ENCODE data around the gene PRPS1.
"Not testable (repeated sequence)": the region's sequence is repeated elsewhere in the genome, so short reads cannot be mapped to it uniquely, and the experiment has no call there.

Gene PRPS1

DNA sequence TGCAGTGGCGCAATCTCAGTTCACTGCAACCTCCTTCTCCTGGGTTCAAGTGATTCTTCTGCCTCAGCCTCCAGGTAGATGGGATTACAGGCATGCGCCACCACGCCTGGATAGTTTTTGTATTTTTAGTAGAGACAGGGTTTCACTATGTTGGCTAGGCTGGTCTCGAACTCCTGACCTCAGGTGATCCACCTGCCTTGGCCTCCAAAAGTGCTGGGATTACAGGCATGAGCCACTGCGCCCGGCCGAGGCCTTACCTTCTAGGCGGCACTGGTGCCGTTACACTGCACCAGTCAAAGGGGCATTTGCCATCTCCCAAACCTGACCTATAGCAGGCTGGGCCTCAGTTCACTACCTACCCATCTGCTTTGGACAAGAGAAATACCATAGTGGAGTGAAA is 57.3 kb downstream of the PRPS1 start:
- not testable (repeated sequence) for H3K36me3 ChIP-seq (ENCODE audit: control insufficient read depth, insufficient read depth, low read length); H3K27ac ChIP-seq (ENCODE audit: low read depth, low read length); H3K4me1 ChIP-seq (ENCODE audit: control insufficient read depth, insufficient read depth, low read length); H3K9me3 ChIP-seq (ENCODE audit: control insufficient read depth, insufficient read depth, low read length); H3K9ac ChIP-seq (ENCODE audit: low read depth, low read length); H3K27me3 ChIP-seq (ENCODE audit: control insufficient read depth, insufficient read depth, low read length); H3K4me3 ChIP-seq (ENCODE audit: low read depth, low read length)

DNA sequence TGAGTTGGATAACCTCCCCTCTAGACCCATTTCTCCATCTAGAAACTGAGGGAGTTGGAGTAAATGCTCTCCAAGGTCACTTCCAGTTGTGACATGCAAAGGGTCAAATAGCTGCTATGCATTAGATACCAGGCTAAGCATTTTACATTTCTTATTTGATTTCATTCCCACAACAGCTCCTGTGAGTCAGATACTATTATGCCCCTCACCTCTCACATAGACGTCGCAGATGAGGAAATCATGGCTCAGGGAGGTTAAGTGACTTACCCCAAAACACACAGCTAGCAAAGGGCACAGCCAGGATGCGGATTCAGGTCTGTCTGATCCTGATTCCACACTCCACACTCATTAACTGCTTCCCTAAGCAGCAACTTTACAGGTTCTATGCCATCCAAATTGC is 57.7 kb downstream of the PRPS1 start:
- H3K9ac ChIP-seq (ENCODE audit: low read depth, low read length): no peak overlapping the region
- no peaks in the 10 kb centered on the region for H3K9me3 ChIP-seq (ENCODE audit: control insufficient read depth, insufficient read depth, low read length)
- no peak overlapping the region for H3K27ac ChIP-seq (ENCODE audit: low read depth, low read length)
- peaks cover 7% of the 10 kb centered on the region for H3K27me3 ChIP-seq (ENCODE audit: control insufficient read depth, insufficient read depth, low read length)
- H3K4me3 ChIP-seq (ENCODE audit: low read depth, low read length): no peak overlapping the region
- H3K4me1 ChIP-seq (ENCODE audit: control insufficient read depth, insufficient read depth, low read length): no peaks in the 10 kb centered on the region
- no peaks in the 10 kb centered on the region for H3K36me3 ChIP-seq (ENCODE audit: control insufficient read depth, insufficient read depth, low read length)

DNA sequence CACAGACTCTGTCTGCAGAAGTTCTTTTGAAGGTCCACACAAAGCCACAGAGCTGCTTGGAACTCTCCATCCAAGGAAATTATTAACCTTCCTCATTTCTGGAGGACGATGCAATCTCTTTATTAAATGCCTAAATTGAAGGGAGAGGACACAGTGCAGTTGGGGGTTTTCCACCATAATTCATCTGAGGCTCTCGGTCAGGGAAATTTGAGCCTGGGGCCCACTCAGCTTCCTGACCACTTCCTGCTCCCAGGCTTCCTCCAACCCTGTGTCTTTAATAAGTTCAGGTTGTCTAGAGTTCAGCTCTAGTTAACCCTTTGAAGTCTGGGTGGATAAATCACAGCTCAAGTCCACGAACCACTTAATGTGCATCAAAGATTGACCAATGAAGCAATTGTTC is 58.5 kb downstream of the PRPS1 start:
- no peak overlapping the region for H3K9ac ChIP-seq (ENCODE audit: low read depth, low read length)
- no peak overlapping the region for H3K27ac ChIP-seq (ENCODE audit: low read depth, low read length)
- no peaks in the 10 kb centered on the region for H3K9me3 ChIP-seq (ENCODE audit: control insufficient read depth, insufficient read depth, low read length)
- no peaks in the 10 kb centered on the region for H3K36me3 ChIP-seq (ENCODE audit: control insufficient read depth, insufficient read depth, low read length)
- no peaks in the 10 kb centered on the region for H3K4me1 ChIP-seq (ENCODE audit: control insufficient read depth, insufficient read depth, low read length)
- H3K4me3 ChIP-seq (ENCODE audit: low read depth, low read length): no peak overlapping the region
- peaks cover 7% of the 10 kb centered on the region for H3K27me3 ChIP-seq (ENCODE audit: control insufficient read depth, insufficient read depth, low read length)

DNA sequence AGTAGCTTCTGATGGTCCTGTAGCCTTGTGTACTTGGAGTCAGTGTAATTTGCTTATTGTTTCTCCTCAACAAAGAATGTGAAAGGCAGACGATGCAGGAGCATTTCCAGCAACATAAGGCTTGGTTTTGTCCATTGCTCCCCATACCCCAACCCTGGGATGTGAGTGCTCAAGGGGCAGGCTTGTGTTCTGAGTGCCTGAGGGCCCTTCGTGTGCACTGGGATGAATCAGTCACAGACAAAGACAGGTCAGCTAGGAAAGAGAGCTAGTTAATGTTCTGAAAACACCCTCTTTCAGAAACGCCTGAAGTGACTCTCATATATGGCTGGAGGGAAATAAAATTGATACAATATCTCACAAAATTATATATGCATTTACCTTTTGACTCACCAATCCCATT is 59.1 kb downstream of the PRPS1 start:
- no peak overlapping the region for H3K9ac ChIP-seq (ENCODE audit: low read depth, low read length)
- H3K4me3 ChIP-seq (ENCODE audit: low read depth, low read length): no peak overlapping the region
- peaks cover 7% of the 10 kb centered on the region for H3K27me3 ChIP-seq (ENCODE audit: control insufficient read depth, insufficient read depth, low read length)
- no peaks in the 10 kb centered on the region for H3K4me1 ChIP-seq (ENCODE audit: control insufficient read depth, insufficient read depth, low read length)
- H3K9me3 ChIP-seq (ENCODE audit: control insufficient read depth, insufficient read depth, low read length): no peaks in the 10 kb centered on the region
- no peak overlapping the region for H3K27ac ChIP-seq (ENCODE audit: low read depth, low read length)
- H3K36me3 ChIP-seq (ENCODE audit: control insufficient read depth, insufficient read depth, low read length): no peaks in the 10 kb centered on the region

DNA sequence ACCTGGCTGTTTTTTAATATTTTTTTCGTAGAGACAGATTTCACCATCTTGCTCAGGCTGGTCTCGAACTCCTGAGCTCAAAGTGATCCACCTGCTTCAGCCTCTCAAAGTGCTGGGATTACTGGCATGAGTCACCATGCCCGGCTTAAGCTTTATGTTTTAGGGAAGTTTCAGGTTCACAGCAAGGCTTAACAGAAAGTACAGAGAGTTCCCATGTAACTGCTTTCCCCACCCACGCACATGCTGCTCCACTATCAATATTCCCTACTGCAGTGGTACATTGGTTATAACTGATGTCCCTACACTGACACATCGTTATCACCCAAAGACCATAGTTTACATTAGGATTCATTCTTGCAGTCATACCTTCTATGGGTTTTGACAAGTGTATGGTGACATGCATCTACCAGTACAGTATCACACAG is 62.7 kb downstream of the PRPS1 start:
- no peaks in the 10 kb centered on the region for H3K36me3 ChIP-seq (ENCODE audit: control insufficient read depth, insufficient read depth, low read length)
- peaks cover 7% of the 10 kb centered on the region for H3K27me3 ChIP-seq (ENCODE audit: control insufficient read depth, insufficient read depth, low read length)
- no peak overlapping the region for H3K9ac ChIP-seq (ENCODE audit: low read depth, low read length)
- H3K27ac ChIP-seq (ENCODE audit: low read depth, low read length): no peak overlapping the region
- no peaks in the 10 kb centered on the region for H3K4me1 ChIP-seq (ENCODE audit: control insufficient read depth, insufficient read depth, low read length)
- no peaks in the 10 kb centered on the region for H3K9me3 ChIP-seq (ENCODE audit: control insufficient read depth, insufficient read depth, low read length)
- no peak overlapping the region for H3K4me3 ChIP-seq (ENCODE audit: low read depth, low read length)

DNA sequence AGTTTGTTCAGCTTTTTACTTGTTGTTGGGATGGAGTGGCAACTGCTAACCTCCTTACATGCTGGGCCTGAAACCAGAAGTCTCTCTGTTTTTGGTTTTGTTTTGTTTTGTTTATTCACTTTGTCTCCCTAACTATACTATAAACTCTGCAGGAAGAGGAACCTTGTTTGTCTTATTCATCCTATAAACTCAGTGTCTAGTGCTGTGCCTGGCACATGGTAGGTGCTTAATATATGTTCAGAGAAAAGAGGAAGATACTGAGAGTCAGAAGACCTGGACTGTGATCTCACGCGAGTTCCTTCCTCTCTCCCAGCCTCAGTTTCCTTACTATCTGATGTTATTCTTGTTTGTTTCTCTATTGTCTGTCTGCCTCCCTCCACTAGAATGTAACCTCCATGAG is 71.3 kb downstream of the PRPS1 start:
- Histone ChIP-seq H3K27ac (ENCODE audit: low read depth, low read length) (no peak overlapping the region), H3K4me1 (ENCODE audit: control insufficient read depth, insufficient read depth, low read length) (peaks cover 15% of the 10 kb centered on the region), H3K36me3 (ENCODE audit: control insufficient read depth, insufficient read depth, low read length) (no peaks in the 10 kb centered on the region), H3K27me3 (ENCODE audit: control insufficient read depth, insufficient read depth, low read length) (no peaks in the 10 kb centered on the region), H3K9ac (ENCODE audit: low read depth, low read length) (no peak overlapping the region), H3K4me3 (ENCODE audit: low read depth, low read length) (no peak overlapping the region), H3K9me3 (ENCODE audit: control insufficient read depth, insufficient read depth, low read length) (no peaks in the 10 kb centered on the region)

DNA sequence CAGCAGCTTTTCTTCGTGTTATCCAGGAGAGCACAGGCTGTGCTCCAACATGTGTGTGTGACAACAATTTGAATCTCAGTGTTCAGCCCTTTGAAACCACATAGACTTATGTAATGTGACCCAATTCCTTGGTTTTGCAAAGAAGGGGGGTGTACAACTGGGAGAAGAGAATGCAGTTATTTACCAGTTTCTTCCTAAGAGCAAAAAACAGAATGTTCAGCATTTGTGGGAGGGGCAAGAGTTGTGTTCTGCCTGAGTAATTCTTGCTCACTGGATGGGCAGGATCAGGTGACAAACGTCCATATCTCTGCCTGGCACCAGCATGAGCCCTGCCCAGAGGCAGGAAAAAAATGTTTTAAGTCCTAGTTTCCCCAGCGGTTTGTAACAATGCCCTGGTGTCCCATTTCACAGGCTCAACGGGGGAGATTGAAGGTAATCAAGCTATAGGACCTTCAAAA is 72.0 kb downstream of the PRPS1 start:
- no peaks in the 10 kb centered on the region for H3K9me3 ChIP-seq (ENCODE audit: control insufficient read depth, insufficient read depth, low read length)
- H3K27ac ChIP-seq (ENCODE audit: low read depth, low read length): no peak overlapping the region
- H3K4me1 ChIP-seq (ENCODE audit: control insufficient read depth, insufficient read depth, low read length): peaks cover 15% of the 10 kb centered on the region
- no peaks in the 10 kb centered on the region for H3K36me3 ChIP-seq (ENCODE audit: control insufficient read depth, insufficient read depth, low read length)
- H3K27me3 ChIP-seq (ENCODE audit: control insufficient read depth, insufficient read depth, low read length): no peaks in the 10 kb centered on the region
- H3K4me3 ChIP-seq (ENCODE audit: low read depth, low read length): no peak overlapping the region
- no peak overlapping the region for H3K9ac ChIP-seq (ENCODE audit: low read depth, low read length)
